DOHH2 (cell line): ENCODE measurements around the gene UBE2G1.

Experiments
- H3F3A ChIP-seq: fragments of 200-600 bp; sonication (generic), shearing (Covaris generic); 2 replicates; pipeline ENCODE4 v1.6.0; 2016; ENCODE audit warnings: antibody characterized with exemption, mild to moderate bottlenecking; ENCODE audit not compliant: control insufficient read depth, insufficient read depth
- H3K27ac ChIP-seq: fragments of 200-600 bp; sonication (generic); 2 replicates; pipeline ENCODE4 v1.5.1; 2014; ENCODE audit warnings: low read depth, mild to moderate bottlenecking, low read length, moderate library complexity
- H3K27me3 ChIP-seq: fragments of 200-600 bp; sonication (generic); 2 replicates; pipeline ENCODE4 v1.6.1; 2014; ENCODE audit warnings: mild to moderate bottlenecking, low read length, mixed read lengths; ENCODE audit not compliant: control insufficient read depth
- H3K36me3 ChIP-seq: fragments of 200-600 bp; sonication (generic); 2 replicates; pipeline ENCODE4 v1.6.1; 2014; ENCODE audit warnings: mild to moderate bottlenecking, low read length, moderate library complexity, mixed read lengths; ENCODE audit not compliant: control insufficient read depth
- H3K4me1 ChIP-seq: fragments of 200-600 bp; sonication (generic); 2 replicates; pipeline ENCODE4 v1.6.1; 2014; ENCODE audit warnings: mild to moderate bottlenecking, low read length, mixed read lengths; ENCODE audit not compliant: control insufficient read depth
- H3K4me2 ChIP-seq: fragments of 200-600 bp; sonication (generic); 2 replicates; pipeline ENCODE4 v1.6.0; 2014; ENCODE audit warnings: mild to moderate bottlenecking, low read length, moderate library complexity
- H3K4me3 ChIP-seq: fragments of 200-600 bp; sonication (generic); 2 replicates; pipeline ENCODE4 v1.5.1; 2014; ENCODE audit warnings: mild to moderate bottlenecking, low read length, mixed read lengths
- H3K79me2 ChIP-seq: fragments of 200-600 bp; sonication (generic); 2 replicates; pipeline ENCODE4 v1.6.1; 2014; ENCODE audit warnings: mild to moderate bottlenecking, low read length, mixed read lengths; ENCODE audit not compliant: control insufficient read depth
- H3K9me2 ChIP-seq: fragments of 200-600 bp; sonication (generic); replicated peaks from 2 replicates; pipeline ENCODE4 v1.6.1; 2014; ENCODE audit warnings: mild to moderate bottlenecking, low read length, mixed read lengths; ENCODE audit not compliant: control insufficient read depth
- H3K9me3 ChIP-seq: fragments of 200-600 bp; sonication (generic); 2 replicates; pipeline ENCODE4 v1.6.1; 2014; ENCODE audit warnings: antibody characterized with exemption, low read length, mixed read lengths; ENCODE audit not compliant: control insufficient read depth, insufficient read depth
- H4K20me1 ChIP-seq: fragments of 200-600 bp; sonication (generic); 2 replicates; pipeline ENCODE4 v1.6.0; 2014; ENCODE audit warnings: low read depth, mild to moderate bottlenecking, antibody characterized with exemption, low read length, moderate library complexity; ENCODE audit not compliant: control insufficient read depth, insufficient read depth
- EZH2phosphoT487 ChIP-seq: fragments of 200-600 bp; sonication (generic); IDR thresholded peaks from 2 replicates; pipeline ENCODE4 v1.6.1; 2017; ENCODE audit warnings: borderline replicate concordance, mild to moderate bottlenecking, antibody characterized with exemption, low read length, moderate library complexity, mixed read lengths
- TF ChIP-seq, protein P1 (sequence below): fragments of 200-600 bp; sonication (generic); IDR thresholded peaks from one replicate; pipeline ENCODE4 v1.5.1; 2014; ENCODE audit warnings: antibody characterized with exemption, mild to moderate bottlenecking, low read depth, low read length; ENCODE audit not compliant: poor library complexity, severe bottlenecking

The UBE2G1 gene

GRCh38 chr17:4270736-4271135 is 95.7 kb downstream of the UBE2G1 start:
- Histone ChIP-seq H3K4me3 (no peak overlapping the region), H3K4me1 (no peaks in the 10 kb centered on the region), H3K9me3 (no peaks in the 10 kb centered on the region), H3K36me3 (peaks cover 73% of the 10 kb centered on the region), H3F3A (peaks cover 71% of the 10 kb centered on the region), H3K27ac (no peak overlapping the region), H3K9me2 (no peaks in the 10 kb centered on the region), H3K79me2 (peaks cover 24% of the 10 kb centered on the region), H3K4me2 (no peak overlapping the region), H4K20me1 (peaks cover 12% of the 10 kb centered on the region), H3K27me3 (no peaks in the 10 kb centered on the region)
- no peak for TF ChIP-seq EZH2phosphoT487
- TF ChIP-seq, protein P1, sequence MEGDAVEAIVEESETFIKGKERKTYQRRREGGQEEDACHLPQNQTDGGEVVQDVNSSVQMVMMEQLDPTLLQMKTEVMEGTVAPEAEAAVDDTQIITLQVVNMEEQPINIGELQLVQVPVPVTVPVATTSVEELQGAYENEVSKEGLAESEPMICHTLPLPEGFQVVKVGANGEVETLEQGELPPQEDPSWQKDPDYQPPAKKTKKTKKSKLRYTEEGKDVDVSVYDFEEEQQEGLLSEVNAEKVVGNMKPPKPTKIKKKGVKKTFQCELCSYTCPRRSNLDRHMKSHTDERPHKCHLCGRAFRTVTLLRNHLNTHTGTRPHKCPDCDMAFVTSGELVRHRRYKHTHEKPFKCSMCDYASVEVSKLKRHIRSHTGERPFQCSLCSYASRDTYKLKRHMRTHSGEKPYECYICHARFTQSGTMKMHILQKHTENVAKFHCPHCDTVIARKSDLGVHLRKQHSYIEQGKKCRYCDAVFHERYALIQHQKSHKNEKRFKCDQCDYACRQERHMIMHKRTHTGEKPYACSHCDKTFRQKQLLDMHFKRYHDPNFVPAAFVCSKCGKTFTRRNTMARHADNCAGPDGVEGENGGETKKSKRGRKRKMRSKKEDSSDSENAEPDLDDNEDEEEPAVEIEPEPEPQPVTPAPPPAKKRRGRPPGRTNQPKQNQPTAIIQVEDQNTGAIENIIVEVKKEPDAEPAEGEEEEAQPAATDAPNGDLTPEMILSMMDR, result no peak

DNA sequence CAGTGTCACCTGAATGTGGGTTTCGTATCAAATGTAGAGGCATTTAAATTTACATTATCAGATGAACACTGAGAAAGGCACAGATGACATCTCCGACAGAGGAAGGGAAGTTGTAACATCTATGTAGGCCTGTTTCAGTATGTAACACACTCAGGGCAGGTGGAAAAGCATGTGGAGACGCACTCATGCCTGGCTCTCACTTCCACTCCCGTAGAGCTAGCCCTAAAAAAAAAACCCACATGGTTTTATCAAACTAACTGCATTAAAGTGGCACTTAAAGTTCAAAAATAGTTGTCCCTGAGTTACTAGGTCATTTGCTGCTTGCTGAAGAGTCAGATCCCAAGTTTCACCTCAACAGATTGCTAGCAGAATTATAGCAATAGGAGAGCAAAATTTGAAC is 96.6 kb downstream of the UBE2G1 start:
- peaks cover 67% of the 10 kb centered on the region for H3K36me3 ChIP-seq
- peaks cover 17% of the 10 kb centered on the region for H3K79me2 ChIP-seq

DNA sequence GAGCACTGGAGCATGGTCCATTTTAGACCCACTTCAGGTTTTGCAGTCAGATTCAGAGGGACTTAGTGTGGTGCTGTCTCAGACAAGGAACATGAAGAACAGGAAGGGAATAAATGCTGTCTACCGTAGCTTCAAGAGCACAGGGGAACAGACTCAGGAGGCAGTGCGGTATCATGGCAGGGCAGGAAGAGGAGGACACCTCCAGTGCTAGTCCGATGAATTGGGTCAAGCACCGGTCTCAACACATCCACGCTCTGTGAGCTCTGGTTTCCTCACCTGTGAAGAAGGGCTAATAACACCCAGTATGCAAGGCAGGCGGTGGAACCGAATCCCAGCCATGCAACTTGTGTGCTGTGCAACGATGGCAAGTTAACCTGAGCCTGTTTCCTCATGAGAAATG is 99.1 kb downstream of the UBE2G1 start:
- Histone ChIP-seq H3K27ac (no peak overlapping the region), H3K4me2 (no peak overlapping the region), H4K20me1 (peaks cover 13% of the 10 kb centered on the region), H3K27me3 (no peaks in the 10 kb centered on the region), H3K4me1 (peaks cover 18% of the 10 kb centered on the region), H3K9me3 (no peaks in the 10 kb centered on the region), H3K36me3 (peaks cover 55% of the 10 kb centered on the region), H3K79me2 (peaks cover 25% of the 10 kb centered on the region), H3K4me3 (no peak overlapping the region), H3K9me2 (no peaks in the 10 kb centered on the region), H3F3A (peaks cover 63% of the 10 kb centered on the region)
- TF ChIP-seq, protein P1, result no peak
- no peak for TF ChIP-seq EZH2phosphoT487

More for the DNA sequence above, 96.6 kb downstream of the UBE2G1 start:
- no peaks in the 10 kb centered on the region for H3K9me3 ChIP-seq
- H3K4me2 ChIP-seq, result no peak overlapping the region
- H3F3A ChIP-seq, result peaks cover 72% of the 10 kb centered on the region
- no peak overlapping the region for H3K4me3 ChIP-seq
- no peaks in the 10 kb centered on the region for H3K27me3 ChIP-seq
- no peaks in the 10 kb centered on the region for H3K9me2 ChIP-seq
- H4K20me1 ChIP-seq, result peaks cover 10% of the 10 kb centered on the region
- peaks cover 2% of the 10 kb centered on the region; the same call in 1 of the 2 replicates for H3K4me1 ChIP-seq
- H3K27ac ChIP-seq, result no peak overlapping the region
- no peak for TF ChIP-seq EZH2phosphoT487
- TF ChIP-seq, protein P1, result no peak

DNA sequence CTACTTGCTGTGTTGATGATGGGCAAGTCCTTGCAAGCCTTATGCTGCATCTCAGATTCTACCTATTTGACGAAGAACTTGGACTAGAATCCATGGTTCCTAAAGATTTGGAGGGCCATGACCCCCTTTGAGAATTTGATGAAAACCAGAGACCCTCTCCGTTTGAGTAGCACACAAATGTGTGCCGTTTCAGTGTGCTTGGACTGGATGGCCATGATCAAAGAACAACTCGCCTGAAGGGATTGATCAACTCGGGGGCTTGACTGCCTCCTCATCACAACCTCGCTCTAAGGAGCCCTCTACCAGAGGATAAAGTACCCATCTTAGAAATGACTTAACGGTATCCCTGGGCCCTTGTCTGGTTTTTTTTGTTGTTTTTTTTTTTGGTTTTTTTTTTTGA is 99.9 kb downstream of the UBE2G1 start:
- peaks cover 25% of the 10 kb centered on the region for H3K4me1 ChIP-seq
- H3K36me3 ChIP-seq, result peaks cover 55% of the 10 kb centered on the region
- peaks cover 30% of the 10 kb centered on the region for H3K79me2 ChIP-seq
- H3K9me2 ChIP-seq, result no peaks in the 10 kb centered on the region
- no peak overlapping the region for H3K4me3 ChIP-seq
- peaks cover 13% of the 10 kb centered on the region for H4K20me1 ChIP-seq
- no peak overlapping the region for H3K27ac ChIP-seq
- H3K9me3 ChIP-seq, result no peaks in the 10 kb centered on the region
- TF ChIP-seq EZH2phosphoT487, result no peak
- TF ChIP-seq, protein P1, result no peak
- H3K4me2 ChIP-seq, result no peak overlapping the region
- H3K27me3 ChIP-seq, result no peaks in the 10 kb centered on the region
- H3F3A ChIP-seq, result peaks cover 57% of the 10 kb centered on the region
